ENCODE measurements around the gene KAT2A.

- TF ChIP-seq, protein P1, sequence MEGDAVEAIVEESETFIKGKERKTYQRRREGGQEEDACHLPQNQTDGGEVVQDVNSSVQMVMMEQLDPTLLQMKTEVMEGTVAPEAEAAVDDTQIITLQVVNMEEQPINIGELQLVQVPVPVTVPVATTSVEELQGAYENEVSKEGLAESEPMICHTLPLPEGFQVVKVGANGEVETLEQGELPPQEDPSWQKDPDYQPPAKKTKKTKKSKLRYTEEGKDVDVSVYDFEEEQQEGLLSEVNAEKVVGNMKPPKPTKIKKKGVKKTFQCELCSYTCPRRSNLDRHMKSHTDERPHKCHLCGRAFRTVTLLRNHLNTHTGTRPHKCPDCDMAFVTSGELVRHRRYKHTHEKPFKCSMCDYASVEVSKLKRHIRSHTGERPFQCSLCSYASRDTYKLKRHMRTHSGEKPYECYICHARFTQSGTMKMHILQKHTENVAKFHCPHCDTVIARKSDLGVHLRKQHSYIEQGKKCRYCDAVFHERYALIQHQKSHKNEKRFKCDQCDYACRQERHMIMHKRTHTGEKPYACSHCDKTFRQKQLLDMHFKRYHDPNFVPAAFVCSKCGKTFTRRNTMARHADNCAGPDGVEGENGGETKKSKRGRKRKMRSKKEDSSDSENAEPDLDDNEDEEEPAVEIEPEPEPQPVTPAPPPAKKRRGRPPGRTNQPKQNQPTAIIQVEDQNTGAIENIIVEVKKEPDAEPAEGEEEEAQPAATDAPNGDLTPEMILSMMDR (IDR thresholded peaks at IDR 0.05): no peak
- no peak for TF ChIP-seq POLR2A (IDR thresholded peaks at IDR 0.05)
Observed at GRCh38 chr17:42159796-42160530, 38.8 kb upstream of the KAT2A start.
